Ishikawa (cell line): ENCODE measurements around the gene DDX21.

ENCODE experiments used
- CEBPB ChIP-seq: IDR thresholded peaks from 2 replicates; pipeline ENCODE4 v1.6.1; 2012
- CREB1 ChIP-seq: IDR thresholded peaks from 2 replicates; pipeline ENCODE4 v1.6.1; 2012; ENCODE audit warnings: low read depth
- NFIC ChIP-seq: IDR thresholded peaks from 2 replicates; pipeline ENCODE4 v1.6.1; 2012
- RAD21 ChIP-seq: IDR thresholded peaks from 2 replicates; pipeline ENCODE4 v1.6.1; 2012; ENCODE audit warnings: low read depth
- REST ChIP-seq: IDR thresholded peaks from 2 replicates; pipeline ENCODE4 v1.6.1; 2012; ENCODE audit warnings: low read depth, mild to moderate bottlenecking
- TAF1 ChIP-seq: IDR thresholded peaks from 2 replicates; pipeline ENCODE4 v1.6.1; 2012; ENCODE audit warnings: low read depth, mild to moderate bottlenecking
- YY1 ChIP-seq: IDR thresholded peaks from 2 replicates; pipeline ENCODE4 v1.6.1; 2012; ENCODE audit warnings: low read depth
- ZBTB7A ChIP-seq: IDR thresholded peaks from 2 replicates; pipeline ENCODE4 v1.6.1; 2012; ENCODE audit warnings: low read depth

- TF ChIP-seq ZBTB7A (no peak), CREB1 (no peak), RAD21 (no peak), CEBPB (no peak), YY1 (no peak), TAF1 (no peak), NFIC (no peak), REST (no peak)
These were observed 17.1 kb upstream of the DDX21 start for GRCh38 chr10:68938884-68939283.
